ENCODE data around the gene PRRG1. TPM values are rescaled to one million over a fixed set of nuclear protein-coding genes. Genes with fewer than 3 reads are reported as not detected.
"Not testable (repeated sequence)": the region's sequence is repeated elsewhere in the genome, so short reads cannot be mapped to it uniquely, and the experiment has no call there.

The PRRG1 gene
- total RNA-seq, 1 donor from 2014 or later: 8.2 TPM

GRCh38 chrX:37470711-37471110 is 121.5 kb downstream of the PRRG1 start:
- no peaks in the 10 kb centered on the region for H3K9me3 Mint-ChIP-seq
- H3K4me3 Mint-ChIP-seq: no peak overlapping the region
- H3K27me3 Mint-ChIP-seq: no peaks in the 10 kb centered on the region

DNA sequence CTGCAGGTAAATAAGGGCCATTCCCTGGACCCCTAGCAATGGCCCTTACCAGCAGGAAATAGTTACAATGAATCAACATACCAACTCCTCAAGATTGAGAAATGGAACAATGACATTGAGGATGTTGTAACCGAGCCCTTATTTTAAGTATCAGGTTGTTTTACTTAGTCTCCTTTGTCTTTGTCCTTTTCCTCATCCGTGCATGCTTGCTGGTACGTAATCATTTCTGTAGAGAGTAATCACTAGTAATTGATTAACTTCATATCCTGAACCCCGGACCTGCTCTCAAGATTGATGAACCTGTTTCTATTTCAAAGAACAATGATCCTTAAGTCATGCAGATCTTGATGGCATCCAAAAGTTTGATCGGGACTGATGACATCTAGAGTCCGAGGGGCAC is 123.7 kb downstream of the PRRG1 start:
- no peaks in the 10 kb centered on the region for H3K4me1 Mint-ChIP-seq (ENCODE audit: unreplicated experiment)
- no peak for DNase-seq (ENCODE audit: extremely low spot score, unreplicated experiment)
- TF ChIP-seq CTCF (conservative IDR thresholded peaks at IDR 0.05): no peak
- no peaks in the 10 kb centered on the region for H3K9me3 Mint-ChIP-seq
- no peak overlapping the region for H3K4me3 Mint-ChIP-seq
- H3K27me3 Mint-ChIP-seq: no peaks in the 10 kb centered on the region
- no peaks in the 10 kb centered on the region for H3K36me3 Mint-ChIP-seq
- no peak overlapping the region for H3K27ac Mint-ChIP-seq

More at GRCh38 chrX:37470711-37471110, 121.5 kb downstream of the PRRG1 start:
- H3K36me3 Mint-ChIP-seq: no peaks in the 10 kb centered on the region
- no peak overlapping the region for H3K27ac Mint-ChIP-seq
- H3K4me1 Mint-ChIP-seq (ENCODE audit: unreplicated experiment): no peaks in the 10 kb centered on the region
- DNase-seq (ENCODE audit: extremely low spot score, unreplicated experiment): no peak
- no peak for TF ChIP-seq CTCF (conservative IDR thresholded peaks at IDR 0.05)

DNA sequence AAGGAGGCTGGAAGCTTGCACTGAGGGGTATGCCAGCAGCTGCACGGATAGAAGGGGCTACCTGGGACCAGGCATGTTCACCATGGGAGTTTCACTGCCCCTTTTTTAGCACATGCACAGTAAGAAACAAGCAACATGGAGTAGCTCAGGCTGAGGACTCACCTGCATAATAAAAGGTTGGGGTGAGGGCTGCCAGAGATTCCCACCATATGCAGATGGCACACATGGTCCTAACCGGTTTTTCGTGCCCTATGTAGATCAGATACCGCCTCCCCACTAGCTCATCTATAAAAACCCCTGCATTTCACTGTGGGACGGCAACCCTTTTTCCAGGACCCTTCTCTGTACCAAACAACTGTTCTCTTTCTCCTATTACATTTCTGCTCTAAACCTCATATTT is 125.3 kb downstream of the PRRG1 start:
- H3K4me3 Mint-ChIP-seq: no peak overlapping the region
- no peaks in the 10 kb centered on the region for H3K9me3 Mint-ChIP-seq
- no peaks in the 10 kb centered on the region for H3K27me3 Mint-ChIP-seq
- DNase-seq (ENCODE audit: extremely low spot score, unreplicated experiment): no peak
- H3K27ac Mint-ChIP-seq: no peak overlapping the region
- no peak for TF ChIP-seq CTCF (conservative IDR thresholded peaks at IDR 0.05)
- H3K4me1 Mint-ChIP-seq (ENCODE audit: unreplicated experiment): no peaks in the 10 kb centered on the region
- no peaks in the 10 kb centered on the region for H3K36me3 Mint-ChIP-seq

DNA sequence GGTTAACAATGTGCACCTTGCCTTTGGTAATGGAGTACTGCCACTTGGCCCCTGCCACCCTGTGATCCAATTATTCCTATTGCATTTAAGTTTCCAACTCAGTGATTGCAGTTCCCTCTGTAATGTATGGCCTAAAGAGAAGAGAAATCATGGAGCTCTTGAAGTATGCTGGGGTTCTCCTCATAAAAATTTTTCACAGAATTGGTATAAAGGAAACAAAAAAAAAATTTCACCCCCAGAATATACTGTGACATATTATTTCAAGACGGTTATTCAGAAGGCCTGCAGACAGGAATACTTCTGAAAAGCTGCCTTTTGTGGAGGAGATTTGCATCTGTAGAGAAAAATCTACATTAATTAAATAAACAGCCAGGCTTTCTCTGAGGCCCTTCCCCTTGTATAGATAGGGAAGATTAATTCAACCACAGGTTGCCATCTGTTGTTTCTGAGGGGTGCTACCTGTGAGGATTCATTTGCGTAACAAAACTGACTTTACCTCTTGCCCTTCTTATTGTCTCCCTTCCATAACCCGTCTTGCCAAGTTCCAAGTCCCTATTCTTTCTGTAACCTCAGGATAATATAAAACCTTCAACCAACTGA is 127.5 kb downstream of the PRRG1 start:
- H3K27ac Mint-ChIP-seq: no peak overlapping the region
- no peak for TF ChIP-seq CTCF (conservative IDR thresholded peaks at IDR 0.05)
- H3K27me3 Mint-ChIP-seq: no peaks in the 10 kb centered on the region
- no peaks in the 10 kb centered on the region for H3K36me3 Mint-ChIP-seq
- no peak for DNase-seq (ENCODE audit: extremely low spot score, unreplicated experiment)
- no peaks in the 10 kb centered on the region for H3K9me3 Mint-ChIP-seq
- no peak overlapping the region for H3K4me3 Mint-ChIP-seq
- no peaks in the 10 kb centered on the region for H3K4me1 Mint-ChIP-seq (ENCODE audit: unreplicated experiment)

DNA sequence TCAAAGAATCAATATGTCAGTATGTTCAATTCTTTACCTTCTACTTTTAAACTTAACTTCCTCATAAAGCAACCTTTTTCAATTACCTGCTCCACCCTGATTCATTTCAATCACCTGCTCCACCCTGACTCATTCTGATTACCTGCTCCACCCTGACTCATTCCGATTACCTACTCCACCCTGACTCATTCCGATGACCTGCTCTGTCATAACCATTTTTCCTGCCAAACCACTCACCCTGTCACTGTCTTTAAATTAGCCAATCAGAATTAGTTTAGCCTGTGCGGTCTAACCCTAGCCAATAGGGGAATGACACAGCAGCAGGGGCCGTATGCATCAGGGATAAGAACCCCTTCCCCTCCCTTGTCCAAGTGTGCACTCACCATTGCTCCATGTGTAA is 135.2 kb downstream of the PRRG1 start:
- not testable (repeated sequence) for H3K4me3 Mint-ChIP-seq; H3K27ac Mint-ChIP-seq; DNase-seq (ENCODE audit: extremely low spot score, unreplicated experiment); H3K9me3 Mint-ChIP-seq; H3K4me1 Mint-ChIP-seq (ENCODE audit: unreplicated experiment); H3K27me3 Mint-ChIP-seq; H3K36me3 Mint-ChIP-seq

- Mint-ChIP-seq H3K27ac (no peak overlapping the region), H3K4me3 (no peak overlapping the region), H3K27me3 (no peaks in the 10 kb centered on the region), H3K9me3 (no peaks in the 10 kb centered on the region), H3K36me3 (no peaks in the 10 kb centered on the region), H3K4me1 (ENCODE audit: unreplicated experiment) (no peaks in the 10 kb centered on the region)
- DNase-seq (ENCODE audit: extremely low spot score, unreplicated experiment): no peak
- no peak for TF ChIP-seq CTCF (conservative IDR thresholded peaks at IDR 0.05)
These were observed 136.3 kb downstream of the PRRG1 start for GRCh38 chrX:37485429-37485828.
